Activated CD8-positive, alpha-beta memory T cell treated with anti-CD3 and anti-CD28 coated beads, Interleukin-2, amount 50 U/mL, for 48 hours (primary cell): ENCODE results near the gene USP7.
A peak's percentile ranks its signal among the peaks of the same experiment; 100 is the strongest.
"Not testable (repeated sequence)": the region's sequence is repeated elsewhere in the genome, so short reads cannot be mapped to it uniquely, and the experiment has no call there.

Experiments
- DNase-seq: peaks from one replicate; pipeline ENCODE4 v3.0.0-alpha.2; 2020

Gene USP7

DNA sequence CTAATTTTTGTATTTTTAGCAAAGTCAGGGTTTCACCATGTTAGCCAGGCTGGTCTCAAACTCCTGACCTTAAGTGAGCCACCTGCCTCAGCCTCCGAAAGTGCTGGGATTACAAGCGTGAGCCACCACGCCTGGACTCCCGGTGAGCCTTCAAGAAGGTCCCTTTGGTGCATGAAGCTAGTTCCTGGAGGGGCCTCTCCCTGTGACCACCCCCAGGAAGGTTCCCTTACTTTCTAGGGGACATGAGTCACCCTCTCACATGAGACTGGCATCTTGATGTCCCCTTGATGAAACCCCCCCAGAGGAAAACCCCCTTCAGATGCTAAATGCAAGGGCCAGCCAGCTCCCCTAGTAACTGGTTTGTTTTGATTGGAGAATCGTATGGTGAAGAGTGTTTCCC is 107.7 kb downstream of the USP7 start:
- no peak for DNase-seq

DNA sequence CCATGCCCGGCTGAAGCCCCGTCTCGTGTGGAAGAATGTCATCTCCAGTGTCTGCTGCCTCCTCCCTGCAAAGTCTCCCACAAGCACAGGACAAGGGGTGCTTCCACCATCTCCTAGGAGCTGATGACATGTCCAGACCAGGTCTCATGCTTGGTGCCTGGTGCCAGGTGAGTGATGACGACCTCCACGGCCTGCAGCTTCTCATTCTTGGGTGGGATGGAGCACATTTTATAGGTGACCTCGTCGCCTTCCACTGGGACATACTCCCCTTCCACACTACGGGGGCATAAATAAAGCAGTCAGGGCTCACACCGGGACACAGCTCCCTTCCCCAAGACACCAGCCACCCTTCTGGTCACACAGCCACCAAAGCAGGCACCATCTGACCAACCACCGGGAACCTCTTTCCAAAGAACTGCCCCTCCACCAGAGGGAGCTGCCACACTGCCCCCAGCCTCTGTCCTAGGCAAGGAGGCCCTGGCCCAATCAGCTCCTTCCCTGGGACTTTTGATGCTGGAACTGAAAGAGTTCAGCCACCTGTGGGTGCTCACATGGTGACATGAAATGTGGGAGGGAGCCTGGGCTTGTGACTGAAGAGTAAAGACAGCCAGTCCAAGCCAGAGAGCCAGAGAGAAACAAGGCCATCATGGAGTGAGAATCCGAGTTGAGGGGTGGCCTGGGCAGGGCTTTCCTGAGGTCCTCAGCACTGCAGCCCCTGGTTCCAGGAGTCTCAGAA is 108.5 kb downstream of the USP7 start:
- no peak for DNase-seq

- DNase-seq = no peak
Measured at GRCh38 chr16:8854298-8854948, 109.3 kb downstream of the USP7 start.

- DNase-seq = no peak
Measured at GRCh38 chr16:8853611-8854010, 110.1 kb downstream of the USP7 start.

GRCh38 chr16:8853150-8853549 is 110.6 kb downstream of the USP7 start:
- DNase-seq = no peak

- DNase-seq = no peak
Measured at GRCh38 chr16:8852534-8852933, 111.2 kb downstream of the USP7 start.

- DNase-seq = no peak
Measured at GRCh38 chr16:8851761-8852403, 111.8 kb downstream of the USP7 start.

DNA sequence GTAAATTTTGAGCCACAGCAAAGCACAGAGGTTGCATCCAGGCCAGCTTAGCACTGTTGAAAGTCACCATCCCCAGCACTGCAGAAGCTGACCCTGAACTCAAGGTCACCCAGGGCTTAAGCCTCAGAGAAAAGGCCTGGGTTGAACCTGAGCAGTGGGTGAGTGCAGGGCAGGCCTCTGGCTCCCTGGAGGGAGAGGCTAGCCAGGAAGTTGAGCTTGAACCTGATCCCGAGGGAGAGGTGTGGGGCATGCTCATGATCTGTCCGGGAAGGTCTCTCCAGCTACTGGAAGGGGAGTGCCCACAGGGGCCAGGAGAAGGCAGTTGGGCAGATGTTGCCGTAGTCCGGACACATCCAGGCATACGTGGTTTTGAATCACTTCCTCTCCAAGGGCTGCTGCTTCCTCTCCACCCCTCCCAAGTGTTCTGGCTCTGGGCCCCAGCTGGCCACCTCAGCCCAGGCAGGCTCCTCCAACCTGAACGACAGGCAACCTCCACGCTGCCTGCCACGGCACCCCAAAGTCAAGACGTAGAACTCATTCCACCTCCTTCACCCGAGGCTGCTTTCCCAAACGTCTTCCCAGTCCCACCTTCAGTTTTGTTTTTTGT is 113.3 kb downstream of the USP7 start:
- no peak for DNase-seq

- peak; percentile 50 for DNase-seq
Measured at GRCh38 chr16:8849411-8850011, 114.2 kb downstream of the USP7 start.

GRCh38 chr16:8848939-8849391 is 114.7 kb downstream of the USP7 start:
- DNase-seq = no peak

GRCh38 chr16:8848231-8848938 is 115.3 kb downstream of the USP7 start:
- DNase-seq = peak; percentile 48

- DNase-seq = peak; percentile 50
Measured at GRCh38 chr16:8847623-8848022, 116.1 kb downstream of the USP7 start.

DNA sequence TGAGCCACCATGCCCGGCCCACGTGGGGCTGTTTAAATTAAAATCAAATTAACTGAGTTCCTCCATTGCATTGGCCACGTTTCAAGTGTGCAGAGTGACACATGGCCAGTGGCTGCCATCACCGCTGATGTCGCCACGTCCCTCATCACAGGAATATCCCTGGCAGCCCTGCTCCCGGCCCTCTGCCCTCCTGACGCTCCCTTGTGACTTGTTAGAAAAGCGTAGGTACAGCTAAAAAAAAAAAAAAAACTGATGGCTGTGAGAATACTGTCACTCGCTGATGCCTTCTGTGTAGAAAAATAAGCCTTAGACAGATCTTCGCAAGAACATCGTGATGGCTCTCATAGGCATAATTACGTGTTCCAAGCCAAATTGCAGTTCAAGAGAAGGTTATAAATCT is 116.6 kb downstream of the USP7 start:
- DNase-seq = no peak

DNA sequence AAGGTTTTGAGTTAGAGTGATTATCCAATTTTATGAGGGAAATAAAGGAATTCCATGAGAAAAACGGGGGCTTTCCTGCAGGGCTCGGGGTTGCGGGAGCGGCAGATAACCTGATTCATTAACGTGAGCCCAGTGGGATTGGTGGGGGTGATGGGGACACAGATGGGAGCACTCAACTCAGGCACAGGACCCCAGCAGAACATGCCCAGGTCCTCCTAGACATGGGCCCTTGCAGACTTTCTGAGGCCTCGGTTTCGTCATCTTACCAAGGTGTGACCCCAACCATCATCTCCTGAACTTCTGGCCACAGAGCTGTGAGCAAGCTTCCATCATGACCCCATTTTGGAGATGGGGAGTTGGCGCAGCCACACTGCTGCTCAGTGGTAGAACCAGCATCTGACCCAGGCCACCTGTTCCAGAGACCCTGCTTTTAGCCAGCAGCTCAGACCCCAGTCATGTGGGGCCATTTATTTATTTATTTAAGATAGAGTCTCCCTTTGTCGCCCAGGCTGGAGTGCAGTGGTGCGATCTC is 117.2 kb downstream of the USP7 start:
- DNase-seq = no peak

DNA sequence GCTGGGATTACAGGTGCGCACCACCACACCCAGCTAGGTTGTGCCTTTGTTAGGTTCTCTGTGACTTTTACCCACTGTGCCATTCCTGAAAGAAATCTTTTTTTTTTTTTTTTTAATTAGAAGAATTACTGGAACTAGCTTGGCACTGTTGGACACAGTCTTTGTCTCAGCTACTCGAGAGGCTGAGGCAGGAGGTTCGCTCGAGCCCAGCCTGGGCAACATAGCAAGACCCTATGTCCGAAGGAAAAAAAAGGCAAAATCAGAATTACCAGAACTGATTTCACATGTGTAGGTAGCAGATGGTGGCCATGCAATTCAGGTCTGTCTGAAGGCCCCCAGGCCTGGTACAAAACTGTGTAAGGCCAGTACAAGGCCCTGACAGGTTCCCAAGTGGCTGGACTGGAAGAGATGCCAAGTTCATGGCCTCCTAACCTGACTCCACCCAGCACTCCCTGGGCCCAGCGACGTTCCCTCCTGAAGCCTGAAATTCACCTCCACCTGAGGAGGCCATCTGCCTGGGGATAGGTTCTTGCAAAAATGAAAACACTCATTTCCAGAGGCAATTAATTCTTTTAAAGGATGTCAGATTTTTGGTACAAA is 117.9 kb downstream of the USP7 start:
- peak; percentile 45 for DNase-seq

DNA sequence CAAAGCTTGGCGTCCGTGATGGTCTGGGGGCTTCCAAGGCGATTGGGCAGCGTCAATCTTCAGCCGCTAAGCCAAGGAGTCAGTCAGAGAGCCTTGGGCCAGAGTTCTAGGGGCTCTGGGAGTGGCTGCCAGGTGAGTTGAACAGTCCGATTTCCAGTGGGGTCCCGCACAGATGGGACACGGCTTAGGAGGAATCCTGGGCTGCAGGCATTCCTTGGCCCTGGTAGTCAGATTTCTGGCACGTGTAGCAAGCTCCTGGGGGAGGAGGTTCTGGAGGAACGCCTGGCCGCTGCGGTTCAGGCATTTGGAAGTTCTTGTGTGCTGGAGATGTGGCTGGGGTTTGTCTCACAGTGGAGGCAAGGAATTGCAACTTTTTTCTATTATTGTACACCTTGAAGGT is 120.4 kb downstream of the USP7 start:
- DNase-seq = not testable (repeated sequence)
